Lower leg skin (tissue), 3 donors: ENCODE measurements around the gene ZGLP1.

Source experiments
- CTCF ChIP-seq, 3 donors: fragments of 450-650 bp; IDR thresholded peaks; one replicate each; pipeline ENCODE4 v1.5.1; 2016; ENCODE audit warnings: antibody characterized with exemption in 3 of 3, mild to moderate bottlenecking in 3 of 3, moderate library complexity in 2 of 3
- POLR2A ChIP-seq, 2 donors: fragments of 450-650 bp; IDR thresholded peaks; one replicate each; pipeline ENCODE4 v1.6.1; 2016 to 2017; ENCODE audit warnings: antibody characterized with exemption in 2 of 2, mild to moderate bottlenecking in 1 of 2, moderate library complexity in 1 of 2

GRCh38 chr19:10299545-10300458, 9.8 kb downstream of the ZGLP1 start:
- TF ChIP-seq CTCF (IDR thresholded peaks at IDR 0.05): no peak
- no peak for TF ChIP-seq POLR2A (IDR thresholded peaks at IDR 0.05)
